Tibial nerve (tissue), 4 donors: ENCODE results near the gene KIAA0040.

ENCODE experiments used
- EP300 ChIP-seq, 2 donors: sonication (generic); formaldehyde crosslinking; IDR thresholded peaks; one replicate each; pipeline ENCODE4 v1.6.1; 2017; ENCODE audit warnings: antibody characterized with exemption in 2 of 2, mild to moderate bottlenecking in 1 of 2
- POLR2A ChIP-seq, 2 donors: fragments of 450-650 bp; IDR thresholded peaks; one replicate each; pipeline ENCODE4 v1.6.1; 2017; ENCODE audit warnings: antibody characterized with exemption in 2 of 2, mild to moderate bottlenecking in 2 of 2, moderate library complexity in 2 of 2
- TF ChIP-seq, protein P1 (sequence below), 5 experiments: fragments of 200-600 bp in 3 of 5; fragments of 450-650 bp in 2 of 5; sonication (generic) in 3 of 5; IDR thresholded peaks; one replicate each; pipeline ENCODE4 v1.5.1; 2016 to 2019; ENCODE audit warnings: antibody characterized with exemption in 5 of 5, mild to moderate bottlenecking in 3 of 5, moderate library complexity in 2 of 5

DNA sequence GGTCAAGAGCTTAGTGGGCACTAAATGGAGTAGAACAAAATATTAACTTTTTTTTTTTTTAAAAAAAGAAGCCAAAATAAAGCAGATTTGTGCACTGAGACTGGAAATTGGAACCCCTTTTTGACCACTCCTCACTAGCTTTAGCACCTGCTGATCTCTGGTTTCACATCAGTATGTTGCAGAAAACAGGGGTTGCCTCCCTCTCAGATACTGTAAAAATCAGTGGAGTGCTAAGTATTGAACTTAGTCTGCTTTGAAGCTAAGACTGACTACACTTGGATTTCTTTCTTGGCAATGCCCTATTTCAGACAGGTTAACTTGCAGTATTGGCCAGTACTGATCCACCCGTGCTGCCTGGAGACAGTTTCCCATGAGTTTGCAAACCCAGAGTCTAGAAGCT, 2.7 kb upstream of the KIAA0040 start:
- TF ChIP-seq, protein P1, sequence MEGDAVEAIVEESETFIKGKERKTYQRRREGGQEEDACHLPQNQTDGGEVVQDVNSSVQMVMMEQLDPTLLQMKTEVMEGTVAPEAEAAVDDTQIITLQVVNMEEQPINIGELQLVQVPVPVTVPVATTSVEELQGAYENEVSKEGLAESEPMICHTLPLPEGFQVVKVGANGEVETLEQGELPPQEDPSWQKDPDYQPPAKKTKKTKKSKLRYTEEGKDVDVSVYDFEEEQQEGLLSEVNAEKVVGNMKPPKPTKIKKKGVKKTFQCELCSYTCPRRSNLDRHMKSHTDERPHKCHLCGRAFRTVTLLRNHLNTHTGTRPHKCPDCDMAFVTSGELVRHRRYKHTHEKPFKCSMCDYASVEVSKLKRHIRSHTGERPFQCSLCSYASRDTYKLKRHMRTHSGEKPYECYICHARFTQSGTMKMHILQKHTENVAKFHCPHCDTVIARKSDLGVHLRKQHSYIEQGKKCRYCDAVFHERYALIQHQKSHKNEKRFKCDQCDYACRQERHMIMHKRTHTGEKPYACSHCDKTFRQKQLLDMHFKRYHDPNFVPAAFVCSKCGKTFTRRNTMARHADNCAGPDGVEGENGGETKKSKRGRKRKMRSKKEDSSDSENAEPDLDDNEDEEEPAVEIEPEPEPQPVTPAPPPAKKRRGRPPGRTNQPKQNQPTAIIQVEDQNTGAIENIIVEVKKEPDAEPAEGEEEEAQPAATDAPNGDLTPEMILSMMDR (IDR thresholded peaks at IDR 0.05) = no peak
- TF ChIP-seq POLR2A (IDR thresholded peaks at IDR 0.05) (no peak), EP300 (IDR thresholded peaks at IDR 0.05) (no peak)
